IMR-90 (cell line): ENCODE data around the gene CDYL2. TPM values are rescaled to one million over a fixed set of nuclear protein-coding genes. Genes with fewer than 3 reads are reported as not detected.

Experiments used
- ATAC-seq: fragments of 200-7000 bp; cut with Tn5 transposase; 2 replicates; pipeline ENCODE4 v1.9.1; 2020; ENCODE audit warnings: low read depth, mild to moderate bottlenecking, moderate library complexity
- BruUV-seq: library from RNA; stranded (reverse); fragments of 400-500 nt; replicated peaks from 2 replicates; lab custom pipeline; 2021; lab: Mats Ljungman, UMichigan
- CTCF ChIA-PET: fragments of 300-600 bp; formaldehyde crosslinking; extraction: SDS; loops from one replicate; lab custom pipeline; 2021; ENCODE audit warnings: antibody characterized with exemption; lab: Yijun Ruan, JAX
- POLR2A ChIA-PET: fragments of 300-600 bp; sonication (Branson Sonifier 250); formaldehyde crosslinking; loops from one replicate; lab custom pipeline; 2022; ENCODE audit warnings: antibody characterized with exemption; ENCODE audit not compliant: unreplicated experiment; lab: Charles Lee
- DNase-seq: peaks from one replicate; pipeline ENCODE4 v3.0.0; 2013
- H2AFZ ChIP-seq: replicated peaks from 2 replicates; pipeline ENCODE3; 2013; ENCODE audit warnings: low read length, mild to moderate bottlenecking; ENCODE audit not compliant: poor library complexity
- H2AK5ac ChIP-seq: 2 replicates; pipeline ENCODE4 v1.6.1; 2013; ENCODE audit warnings: low read depth, low read length, inconsistent platforms
- H2AK9ac ChIP-seq: replicated peaks from 2 replicates; pipeline ENCODE3; 2013; ENCODE audit warnings: mild to moderate bottlenecking, low read depth, low read length, moderate library complexity; ENCODE audit not compliant: poor library complexity
- H2BK120ac ChIP-seq: 2 replicates; pipeline ENCODE4 v1.6.1; 2013; ENCODE audit warnings: low read depth, low read length, inconsistent platforms
- H2BK15ac ChIP-seq: 3 replicates; pipeline ENCODE4 v1.6.1; 2013; ENCODE audit warnings: low read depth, low read length, inconsistent platforms
- H2BK20ac ChIP-seq: 2 replicates; pipeline ENCODE4 v1.6.1; 2013; ENCODE audit warnings: low read depth, mild to moderate bottlenecking, inconsistent platforms, low read length, moderate library complexity
- H2BK5ac ChIP-seq: 2 replicates; pipeline ENCODE4 v1.6.1; 2013; ENCODE audit warnings: mild to moderate bottlenecking, low read depth, low read length, inconsistent platforms; ENCODE audit not compliant: poor library complexity, severe bottlenecking
- H3K14ac ChIP-seq: replicated peaks from 2 replicates; pipeline ENCODE4 v1.6.1; 2013; ENCODE audit warnings: low read depth, low read length, inconsistent platforms
- H3K18ac ChIP-seq: 2 replicates; pipeline ENCODE4 v1.6.1; 2013; ENCODE audit warnings: low read depth, low read length, control low read depth
- H3K23ac ChIP-seq: 2 replicates; pipeline ENCODE4 v1.6.1; 2013; ENCODE audit warnings: low read depth, low read length, inconsistent platforms
- H3K27ac ChIP-seq: 2 replicates; pipeline ENCODE4 v1.5.1; 2013; ENCODE audit warnings: mild to moderate bottlenecking, control low read depth, low read length; ENCODE audit not compliant: insufficient read depth
- H3K27me3 ChIP-seq: 2 replicates; pipeline ENCODE4 v1.6.1; 2013; ENCODE audit warnings: low read length; ENCODE audit not compliant: control insufficient read depth, insufficient read depth
- H3K36me3 ChIP-seq: 2 replicates; pipeline ENCODE4 v1.6.1; 2013; ENCODE audit warnings: low read length, mixed read lengths; ENCODE audit not compliant: control insufficient read depth, insufficient read depth
- H3K4ac ChIP-seq: 2 replicates; pipeline ENCODE4 v1.6.1; 2013; ENCODE audit warnings: low read depth, low read length, inconsistent platforms
- H3K4me1 ChIP-seq: 2 replicates; pipeline ENCODE4 v1.6.1; 2013; ENCODE audit warnings: low read length, mixed read lengths; ENCODE audit not compliant: control insufficient read depth, insufficient read depth
- H3K4me2 ChIP-seq: 2 replicates; pipeline ENCODE4 v1.6.1; 2013; ENCODE audit warnings: low read depth, mild to moderate bottlenecking, control low read depth, low read length, moderate library complexity
- H3K4me3 ChIP-seq: 2 replicates; pipeline ENCODE4 v1.5.1; 2013; ENCODE audit warnings: low read depth, mild to moderate bottlenecking, control low read depth, low read length, moderate library complexity; ENCODE audit not compliant: insufficient read depth
- H3K56ac ChIP-seq: 2 replicates; pipeline ENCODE4 v1.6.1; 2013; ENCODE audit warnings: low read length, inconsistent platforms; ENCODE audit not compliant: insufficient read depth; ENCODE audit errors: extremely low read depth
- H3K79me1 ChIP-seq, 2 experiments: 2 replicates each; pipeline ENCODE4 v1.6.1; 2013; ENCODE audit warnings: low read length in 2 of 2, inconsistent platforms in 1 of 2, low read depth in 1 of 2
- H3K9ac ChIP-seq: 2 replicates; pipeline ENCODE4 v1.6.1; 2013; ENCODE audit warnings: low read depth, low read length, control low read depth
- H3K9me1 ChIP-seq: 2 replicates; pipeline ENCODE4 v1.6.1; 2013; ENCODE audit warnings: low read length, inconsistent platforms; ENCODE audit not compliant: insufficient read depth
- H3K9me3 ChIP-seq: 2 replicates; pipeline ENCODE4 v1.6.1; 2013; ENCODE audit warnings: low read length; ENCODE audit not compliant: control insufficient read depth, insufficient read depth
- H4K20me1 ChIP-seq: 2 replicates; pipeline ENCODE4 v1.6.1; 2013; ENCODE audit warnings: low read length, inconsistent platforms; ENCODE audit not compliant: insufficient read depth
- H4K5ac ChIP-seq: 2 replicates; pipeline ENCODE4 v1.6.1; 2013; ENCODE audit warnings: mild to moderate bottlenecking, low read depth, low read length, control low read depth
- H4K8ac ChIP-seq, 2 experiments: 2 replicates each; pipeline ENCODE4 v1.6.1; 2013; ENCODE audit warnings: low read depth in 2 of 2, low read length in 2 of 2, control low read depth in 1 of 2, inconsistent platforms in 1 of 2
- H4K91ac ChIP-seq: 2 replicates; pipeline ENCODE4 v1.6.1; 2013; ENCODE audit warnings: low read depth, low read length, inconsistent platforms; ENCODE audit not compliant: insufficient read depth
- BHLHE40 ChIP-seq: fragments of 150-350 bp; IDR thresholded peaks from 2 replicates; pipeline ENCODE4 v1.6.1; 2016; ENCODE audit warnings: mild to moderate bottlenecking, low read depth, low read length
- CEBPB ChIP-seq: IDR thresholded peaks from 2 replicates; pipeline ENCODE4 v1.6.1; 2012; ENCODE audit warnings: low read depth, low read length, improper control_type of control experiment
- MAZ ChIP-seq: IDR thresholded peaks from 2 replicates; pipeline ENCODE4 v1.6.1; 2012; ENCODE audit warnings: low read depth, mild to moderate bottlenecking, low read length, improper control_type of control experiment, moderate library complexity, borderline replicate concordance
- RAD21 ChIP-seq: IDR thresholded peaks from 2 replicates; pipeline ENCODE4 v1.6.1; 2012; ENCODE audit warnings: low read length, improper control_type of control experiment
- RFX5 ChIP-seq: IDR thresholded peaks from 2 replicates; pipeline ENCODE4 v1.8.0; 2012; ENCODE audit warnings: low read depth, mild to moderate bottlenecking, low read length, moderate library complexity
- WGBS, 2 experiments: methylation state at CpG; one replicate each; pipeline versions ENCODE4 v1.1.5 to v1.1.7; 2013; ENCODE audit warnings: missing lambda C conversion rate in 2 of 2; ENCODE audit not compliant: insufficient read length in 1 of 2; ENCODE audit errors: extremely low coverage in 2 of 2; 5-methylcytosine and 5-hydroxymethylcytosine counted together
- dilution Hi-C: fragments of 300-500 bp; cut with HindIII; formaldehyde crosslinking; loops from one replicate; pipeline ENCODE4 v1.14.3; 2018; ENCODE audit warnings: low sequenced_read_pairs; ENCODE audit not compliant: unreplicated experiment
- in situ Hi-C: fragments of 300-500 bp; cut with MboI; formaldehyde crosslinking; loops from 3 replicates; pipeline ENCODE4 v1.14.3; 2019; ENCODE audit warnings: low sequenced_read_pairs, inconsistent platforms, mixed read lengths
- intact Hi-C: fragments of 100-400 bp; cut with micrococcal nuclease; formaldehyde crosslinking; loops from 2 replicates; pipeline ENCODE4 v1.10.0; 2022
- polyA plus RNA-seq, 3 experiments: library from polyadenylated mRNA; depleted of rRNA; stranded (reverse); fragments of >200 nt; gene quantifications; 2 replicates each; pipeline ENCODE4 v1.2.3, GENCODE V29; 2012; ENCODE audit warnings: low replicate concordance in 1 of 3
- total RNA-seq: library from RNA; depleted of rRNA; stranded (reverse); fragments of >200 nt; gene quantifications from 2 replicates; pipeline ENCODE4 v1.2.3, GENCODE V29; 2012
- TF ChIP-seq, protein P1 (sequence below): fragments of 150-350 bp; IDR thresholded peaks from 2 replicates; pipeline ENCODE4 v1.6.1; 2017; ENCODE audit warnings: mild to moderate bottlenecking, antibody characterized with exemption, low read length, low read depth

The CDYL2 gene
- total and polyA plus RNA-seq, 2 of the 4 experiments (the other 2 are of a cell fraction): 1.2 to 3.9 TPM

DNA sequence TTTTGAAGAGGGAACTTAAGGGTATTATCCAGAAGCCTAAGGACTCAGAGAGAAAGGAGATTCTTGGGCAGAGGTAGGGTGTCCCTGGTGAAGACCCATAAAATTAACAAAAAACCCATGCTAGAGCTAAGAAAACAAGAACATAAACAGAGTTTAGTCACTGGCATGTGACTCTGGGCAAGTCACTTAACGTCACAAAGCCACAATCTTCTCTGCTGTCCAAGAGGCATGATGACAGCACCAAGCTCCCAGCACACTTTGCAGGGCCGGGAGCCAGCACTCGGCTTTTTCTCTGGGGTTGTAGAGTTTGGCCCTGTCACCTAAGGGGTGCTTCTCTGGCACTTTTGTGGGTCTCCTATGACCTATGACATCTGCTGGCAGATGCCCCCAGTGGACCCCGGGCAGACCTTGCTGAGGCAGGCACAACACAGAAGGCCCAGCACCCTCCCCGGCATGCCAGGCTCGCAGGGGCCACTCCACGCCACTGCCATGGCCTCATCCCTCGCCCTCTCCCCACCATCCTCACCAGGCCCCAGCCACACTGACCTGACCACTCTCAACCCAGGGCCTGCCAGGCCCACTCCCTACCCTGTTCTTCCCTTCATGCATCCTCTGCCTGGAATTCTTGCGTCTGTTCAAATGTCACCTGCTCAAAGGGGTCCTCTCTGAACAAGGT is 193.8 kb downstream of the CDYL2 start:
- H2BK5ac ChIP-seq: no peak overlapping the region
- ChIA-PET CTCF (interaction anchor here (0.6 kb wide), 1 partner anchor 427 kb away, joined by 3 read pairs; no protein-coding TSS in a partner anchor), POLR2A (no interaction called here)
- H2BK20ac ChIP-seq: no peak overlapping the region
- TF ChIP-seq RAD21: no peak
- no peak for TF ChIP-seq MAZ
- TF ChIP-seq CEBPB: no peak
- TF ChIP-seq, protein P1, sequence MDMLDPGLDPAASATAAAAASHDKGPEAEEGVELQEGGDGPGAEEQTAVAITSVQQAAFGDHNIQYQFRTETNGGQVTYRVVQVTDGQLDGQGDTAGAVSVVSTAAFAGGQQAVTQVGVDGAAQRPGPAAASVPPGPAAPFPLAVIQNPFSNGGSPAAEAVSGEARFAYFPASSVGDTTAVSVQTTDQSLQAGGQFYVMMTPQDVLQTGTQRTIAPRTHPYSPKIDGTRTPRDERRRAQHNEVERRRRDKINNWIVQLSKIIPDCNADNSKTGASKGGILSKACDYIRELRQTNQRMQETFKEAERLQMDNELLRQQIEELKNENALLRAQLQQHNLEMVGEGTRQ: no peak
- no peak for TF ChIP-seq RFX5
- no peak for TF ChIP-seq BHLHE40
- in situ Hi-C loops (no loop called here), dilution Hi-C loops (no loop called here), intact Hi-C loops (no loop called here)
- H3K27me3 ChIP-seq: no peaks in the 10 kb centered on the region
- ATAC-seq (no peak), DNase-seq (no peak)
- H3K4me1 ChIP-seq: no peaks in the 10 kb centered on the region; the same call in 1 of the 2 replicates
- H3K9me1 ChIP-seq: no peaks in the 10 kb centered on the region; the same call in 1 of the 2 replicates
- H3K56ac ChIP-seq: no peak overlapping the region
- H2AK9ac ChIP-seq: no peak overlapping the region
- H3K9me3 ChIP-seq: peaks cover 12% of the 10 kb centered on the region
- no peak overlapping the region for H4K91ac ChIP-seq
- H3K79me1 ChIP-seq: no peaks in the 10 kb centered on the region
- WGBS, 2 experiments: no CpG with 5 or more reads among the region's 9 CpGs
- no peak overlapping the region for H3K18ac ChIP-seq
- no peak overlapping the region for H3K14ac ChIP-seq
- H3K4me3 ChIP-seq: no peak overlapping the region
- no peak overlapping the region for H3K9ac ChIP-seq
- no peak overlapping the region for H2BK15ac ChIP-seq
- no peak overlapping the region for H3K27ac ChIP-seq
- no peak overlapping the region for H4K8ac ChIP-seq
- no peaks in the 10 kb centered on the region for H3K36me3 ChIP-seq
- no peak overlapping the region for H2BK120ac ChIP-seq
- no peaks in the 10 kb centered on the region for H4K20me1 ChIP-seq
- no peak overlapping the region for H4K5ac ChIP-seq
- H3K4ac ChIP-seq: no peak overlapping the region
- BruUV-seq: no TSS peak
- H2AFZ ChIP-seq: peak overlapping the region; percentile 39
- H3K23ac ChIP-seq: no peak overlapping the region
- H2AK5ac ChIP-seq: no peak overlapping the region
- no peak overlapping the region for H3K4me2 ChIP-seq
